Mesendoderm (in vitro differentiated cells): ENCODE data around the gene PRKRA.
"Not testable (repeated sequence)": the region's sequence is repeated elsewhere in the genome, so short reads cannot be mapped to it uniquely, and the experiment has no call there.

ENCODE experiments used
- DNase-seq: peaks from one replicate; pipeline ENCODE4 v3.0.0; 2013
- H2AK5ac ChIP-seq: 2 replicates; pipeline ENCODE4 v1.6.1; 2013; ENCODE audit warnings: low read length, inconsistent platforms
- H2BK120ac ChIP-seq: 2 replicates; pipeline ENCODE4 v1.6.1; 2013; ENCODE audit warnings: low read depth, mild to moderate bottlenecking, low read length, moderate library complexity, mixed read lengths
- H2BK15ac ChIP-seq: replicated peaks from 2 replicates; pipeline ENCODE4 v1.6.1; 2013; ENCODE audit warnings: low read depth, mild to moderate bottlenecking, moderate library complexity
- H2BK5ac ChIP-seq: 2 replicates; pipeline ENCODE4 v1.6.1; 2013; ENCODE audit warnings: low read length, inconsistent platforms
- H3K18ac ChIP-seq: 2 replicates; pipeline ENCODE4 v1.6.1; 2013; ENCODE audit warnings: mild to moderate bottlenecking, low read length, mixed read lengths
- H3K23ac ChIP-seq: one replicate; pipeline ENCODE4 v1.6.1; 2013; ENCODE audit warnings: low read length
- H3K27ac ChIP-seq: 2 replicates; pipeline ENCODE4 v1.5.1; 2013; ENCODE audit warnings: low read depth, mild to moderate bottlenecking, inconsistent platforms, low read length, moderate library complexity
- H3K27me3 ChIP-seq: 2 replicates; pipeline ENCODE4 v1.6.1; 2013; ENCODE audit warnings: low read length, control low read depth, mild to moderate bottlenecking, inconsistent platforms; ENCODE audit not compliant: insufficient read depth, poor library complexity
- H3K36me3 ChIP-seq: 2 replicates; pipeline ENCODE4 v1.6.1; 2013; ENCODE audit warnings: low read length, inconsistent platforms; ENCODE audit not compliant: control insufficient read depth, insufficient read depth
- H3K4ac ChIP-seq: one replicate; pipeline ENCODE4 v1.6.1; 2013; ENCODE audit warnings: low read depth, mild to moderate bottlenecking, low read length, moderate library complexity
- H3K4me1 ChIP-seq: 2 replicates; pipeline ENCODE4 v1.6.1; 2013; ENCODE audit warnings: low read depth, low read length, inconsistent platforms; ENCODE audit not compliant: control insufficient read depth
- H3K4me2 ChIP-seq: 2 replicates; pipeline ENCODE4 v1.6.1; 2013; ENCODE audit warnings: low read length
- H3K4me3 ChIP-seq: 2 replicates; pipeline ENCODE4 v1.5.1; 2013; ENCODE audit warnings: mild to moderate bottlenecking, low read length
- H3K56ac ChIP-seq: one replicate; pipeline ENCODE4 v1.6.1; 2013; ENCODE audit warnings: low read length
- H3K79me1 ChIP-seq: 2 replicates; pipeline ENCODE4 v1.6.1; 2013; ENCODE audit warnings: low read length, inconsistent platforms
- H3K79me2 ChIP-seq: 2 replicates; pipeline ENCODE4 v1.6.1; 2013; ENCODE audit warnings: mild to moderate bottlenecking, low read length; ENCODE audit not compliant: control insufficient read depth, insufficient read depth
- H3K9ac ChIP-seq: 2 replicates; pipeline ENCODE4 v1.6.1; 2013; ENCODE audit warnings: low read length, inconsistent platforms
- H4K5ac ChIP-seq: one replicate; pipeline ENCODE4 v1.6.1; 2013; ENCODE audit warnings: low read length
- H4K8ac ChIP-seq: one replicate; pipeline ENCODE4 v1.6.1; 2013; ENCODE audit warnings: low read depth, mild to moderate bottlenecking, control low read depth, low read length, moderate library complexity
- WGBS: extraction: QIAGEN DNeasy Blood & Tissue Kit; methylation state at CpG from one replicate; pipeline ENCODE4 v1.1.7; 2013; ENCODE audit warnings: low lambda C conversion rate, missing lambda C conversion rate; ENCODE audit not compliant: insufficient coverage; ENCODE audit errors: extremely low coverage; 5-methylcytosine and 5-hydroxymethylcytosine counted together

The PRKRA gene

GRCh38 chr2:178474560-178474959 is 23.6 kb upstream of the PRKRA start:
- DNase-seq = no peak
- Histone ChIP-seq H3K4me1 (no peaks in the 10 kb centered on the region), H3K18ac (no peak overlapping the region), H4K8ac (no peak overlapping the region), H3K4me3 (no peak overlapping the region), H3K79me2 (no peaks in the 10 kb centered on the region), H3K27me3 (no peaks in the 10 kb centered on the region), H3K9ac (no peak overlapping the region), H3K36me3 (no peaks in the 10 kb centered on the region), H3K27ac (no peak overlapping the region), H2BK15ac (no peak overlapping the region), H2AK5ac (no peak overlapping the region), H4K5ac (no peak overlapping the region), H3K4ac (no peak overlapping the region), H3K4me2 (no peak overlapping the region), H3K23ac (no peak overlapping the region), H2BK5ac (no peak overlapping the region), H3K79me1 (no peaks in the 10 kb centered on the region), H2BK120ac (no peak overlapping the region), H3K56ac (no peak overlapping the region)
- no CpG with 5 or more reads among the region's 5 CpGs for WGBS

GRCh38 chr2:178473931-178474330 is 23.0 kb upstream of the PRKRA start:
- WGBS = no CpG with 5 or more reads among the region's 4 CpGs
- Histone ChIP-seq H2BK15ac (no peak overlapping the region), H3K4ac (no peak overlapping the region), H2AK5ac (no peak overlapping the region), H3K79me1 (no peaks in the 10 kb centered on the region), H3K27me3 (no peaks in the 10 kb centered on the region), H3K79me2 (no peaks in the 10 kb centered on the region), H3K4me3 (no peak overlapping the region), H4K8ac (no peak overlapping the region), H3K36me3 (no peaks in the 10 kb centered on the region), H2BK120ac (no peak overlapping the region), H4K5ac (no peak overlapping the region), H3K23ac (no peak overlapping the region), H2BK5ac (no peak overlapping the region), H3K18ac (no peak overlapping the region), H3K27ac (no peak overlapping the region), H3K4me1 (no peaks in the 10 kb centered on the region), H3K4me2 (no peak overlapping the region), H3K56ac (no peak overlapping the region), H3K9ac (no peak overlapping the region)
- no peak for DNase-seq

GRCh38 chr2:178473373-178473772 is 22.4 kb upstream of the PRKRA start:
- Histone ChIP-seq H3K4me2 (no peak overlapping the region), H3K4me1 (no peaks in the 10 kb centered on the region), H3K36me3 (no peaks in the 10 kb centered on the region), H3K23ac (no peak overlapping the region), H3K79me2 (no peaks in the 10 kb centered on the region), H3K56ac (no peak overlapping the region), H3K27ac (no peak overlapping the region), H2BK120ac (no peak overlapping the region), H2BK5ac (no peak overlapping the region), H4K5ac (no peak overlapping the region), H4K8ac (no peak overlapping the region), H3K4ac (no peak overlapping the region), H3K4me3 (no peak overlapping the region), H3K27me3 (no peaks in the 10 kb centered on the region), H3K9ac (no peak overlapping the region), H2AK5ac (no peak overlapping the region), H2BK15ac (no peak overlapping the region), H3K18ac (no peak overlapping the region), H3K79me1 (no peaks in the 10 kb centered on the region)
- WGBS = no CpG with 5 or more reads among the region's 2 CpGs
- no peak for DNase-seq

GRCh38 chr2:178471313-178471712 is 20.3 kb upstream of the PRKRA start:
- not testable (repeated sequence) for H4K8ac ChIP-seq

GRCh38 chr2:178469219-178469849 is 18.4 kb upstream of the PRKRA start:
- no peak for DNase-seq
- Histone ChIP-seq H3K79me2 (no peaks in the 10 kb centered on the region), H3K56ac (no peak overlapping the region), H3K4me1 (no peaks in the 10 kb centered on the region), H3K79me1 (no peaks in the 10 kb centered on the region), H3K4ac (no peak overlapping the region), H3K18ac (no peak overlapping the region), H4K5ac (no peak overlapping the region), H2BK5ac (no peak overlapping the region), H2BK15ac (no peak overlapping the region), H2AK5ac (no peak overlapping the region), H3K4me3 (no peak overlapping the region), H2BK120ac (no peak overlapping the region), H3K23ac (no peak overlapping the region), H3K36me3 (no peaks in the 10 kb centered on the region), H3K27ac (no peak overlapping the region), H3K27me3 (no peaks in the 10 kb centered on the region), H3K9ac (no peak overlapping the region), H3K4me2 (no peak overlapping the region), H4K8ac (no peak overlapping the region)
- WGBS = no CpG with 5 or more reads among the region's 7 CpGs

More at GRCh38 chr2:178471313-178471712, 20.3 kb upstream of the PRKRA start:
- H3K23ac ChIP-seq, H2BK120ac ChIP-seq, H3K79me1 ChIP-seq, H2AK5ac ChIP-seq, H3K27ac ChIP-seq, H3K27me3 ChIP-seq, DNase-seq, H3K56ac ChIP-seq, H3K4me3 ChIP-seq, H4K5ac ChIP-seq, H3K9ac ChIP-seq, H2BK5ac ChIP-seq, H3K79me2 ChIP-seq, H3K4ac ChIP-seq, H3K4me1 ChIP-seq, H3K36me3 ChIP-seq, H3K4me2 ChIP-seq, H3K18ac ChIP-seq, H2BK15ac ChIP-seq: not testable (repeated sequence)
- no CpG with 5 or more reads among the region's 5 CpGs for WGBS

GRCh38 chr2:178457390-178457886 is 6.5 kb upstream of the PRKRA start:
- DNase-seq = no peak
- no peak overlapping the region for H3K4me2 ChIP-seq
- H3K36me3 ChIP-seq = no peaks in the 10 kb centered on the region
- H3K4me1 ChIP-seq = no peaks in the 10 kb centered on the region
- H3K18ac ChIP-seq = no peak overlapping the region
- H3K9ac ChIP-seq = no peak overlapping the region
- no peak overlapping the region for H3K4me3 ChIP-seq
- no peak overlapping the region for H2BK15ac ChIP-seq
- H3K23ac ChIP-seq = no peak overlapping the region
- H4K8ac ChIP-seq = no peak overlapping the region
- H3K27me3 ChIP-seq = no peaks in the 10 kb centered on the region
- H3K4ac ChIP-seq = no peak overlapping the region
- no peaks in the 10 kb centered on the region for H3K79me1 ChIP-seq
- H3K56ac ChIP-seq = no peak overlapping the region
- no peak overlapping the region for H2AK5ac ChIP-seq
- H2BK5ac ChIP-seq = no peak overlapping the region
- no CpG with 5 or more reads among the region's 11 CpGs for WGBS
- H2BK120ac ChIP-seq = no peak overlapping the region
- no peaks in the 10 kb centered on the region for H3K79me2 ChIP-seq
- no peak overlapping the region for H4K5ac ChIP-seq
- no peak overlapping the region for H3K27ac ChIP-seq
